HepG2 (cell line): ENCODE measurements around the gene RDM1.

Source experiments
- ARNTL ChIP-seq: sonication (generic); formaldehyde crosslinking; IDR thresholded peaks from 2 replicates; pipeline ENCODE4 v1.4.0; 2020; ENCODE audit warnings: mild to moderate bottlenecking, missing genetic modification reagents
- CHD4 ChIP-seq: fragments of 200-600 bp; sonication (generic); IDR thresholded peaks from 2 replicates; pipeline ENCODE4 v1.7.0; 2017; ENCODE audit warnings: mild to moderate bottlenecking, low read length, borderline replicate concordance
- CTCF ChIP-seq: sonication (generic); formaldehyde crosslinking; IDR thresholded peaks from 2 replicates; pipeline ENCODE4 v1.5.0; 2020; ENCODE audit warnings: mild to moderate bottlenecking, missing genetic modification reagents, moderate library complexity
- EZH2 ChIP-seq: conservative IDR thresholded peaks from 2 replicates; pipeline ENCODE4 v1.6.1; 2012; ENCODE audit warnings: mild to moderate bottlenecking, low read depth, low read length, moderate library complexity
- FOXK2 ChIP-seq: fragments of 450-650 bp; IDR thresholded peaks from 2 replicates; pipeline ENCODE4 v1.6.1; 2016
- GABPA ChIP-seq, 2 experiments: IDR thresholded peaks; 2 replicates each; pipeline ENCODE4 v1.6.1; 2011 to 2016; ENCODE audit warnings: low read depth in 2 of 2, low read length in 1 of 2, missing biosample characterization in 1 of 2, missing genetic modification characterization in 1 of 2
- PRPF4 ChIP-seq: fragments of 200-400 bp; formaldehyde crosslinking; IDR thresholded peaks from 2 replicates; pipeline ENCODE4 v1.6.1; 2016; ENCODE audit warnings: low read length, low read depth; ENCODE audit not compliant: poor library complexity, severe bottlenecking
- RORA ChIP-seq: sonication (generic); formaldehyde crosslinking; IDR thresholded peaks from 2 replicates; pipeline ENCODE4 v1.5.0; 2020; ENCODE audit warnings: mild to moderate bottlenecking, missing genetic modification reagents, moderate library complexity
- TBP ChIP-seq: sonication (generic); formaldehyde crosslinking; IDR thresholded peaks from 2 replicates; pipeline ENCODE4 v1.5.0; 2020; ENCODE audit warnings: missing genetic modification reagents
- THAP9 ChIP-seq: sonication (generic); formaldehyde crosslinking; IDR thresholded peaks from 2 replicates; pipeline ENCODE4; 2020; ENCODE audit warnings: missing genetic modification reagents, mild to moderate bottlenecking, borderline replicate concordance

- no peak for TF ChIP-seq CHD4
- no peak for TF ChIP-seq ARNTL
- TF ChIP-seq CTCF (CRISPR knock-in tag), result no peak
- no peak for TF ChIP-seq RORA (CRISPR knock-in tag)
- no peak for TF ChIP-seq FOXK2
- no peak for TF ChIP-seq PRPF4
- TF ChIP-seq EZH2, result no peak
- no peak for TF ChIP-seq THAP9
- no peak for TF ChIP-seq TBP (CRISPR knock-in tag)
- no peak for TF ChIP-seq GABPA (IDR thresholded peaks at IDR 0.05; ENCODE audit: low read depth, low read length)
- no peak for TF ChIP-seq GABPA (CRISPR knock-in tag; IDR thresholded peaks at IDR 0.05; ENCODE audit: low read depth)
Observed at GRCh38 chr17:35894206-35894605, 36.4 kb downstream of the RDM1 start.
